Measurements from ENCODE around the gene PRODH2. TPM values are rescaled to one million over a fixed set of nuclear protein-coding genes. Genes with fewer than 3 reads are reported as not detected.
A peak's percentile ranks its signal among the peaks of the same experiment; 100 is the strongest.

The PRODH2 gene
- total and polyA plus RNA-seq, 5 donors from 2014 or later, result not detected

DNA sequence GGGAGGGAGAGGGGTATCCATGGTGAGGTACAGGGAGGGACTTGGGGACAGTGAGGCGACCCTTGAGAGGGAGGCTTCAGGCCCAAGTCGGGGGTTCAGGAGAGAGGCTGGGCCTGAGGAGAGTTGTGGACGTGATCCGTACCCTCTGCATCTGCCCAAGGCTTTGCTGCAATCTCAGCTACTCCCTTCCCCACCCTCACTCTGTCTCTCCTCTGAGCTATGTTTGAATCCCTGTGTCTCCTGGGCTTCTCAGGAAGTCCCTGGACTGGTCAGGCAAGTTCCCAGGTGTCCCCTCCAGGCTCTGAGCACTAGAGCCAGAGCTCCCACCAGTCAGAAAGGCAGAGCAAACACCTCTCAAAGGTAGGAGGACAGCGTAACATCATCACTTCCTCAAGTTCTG, 62.5 kb downstream of the PRODH2 start:
- Mint-ChIP-seq H3K4me1 (peaks cover 5 to 45% (median 18%) of the 10 kb centered on the region in 4 donors), H3K9me3 (no peaks in the 10 kb centered on the region), H3K4me3 (peak overlapping the region; percentile 26 to 81 (median 58)), H3K27ac (no peak overlapping the region), H3K27me3 (peaks cover 5% of the 10 kb centered on the region), H3K36me3 (peaks cover 3% of the 10 kb centered on the region)
- H3K4me1 ChIP-seq (ENCODE audit: control insufficient read depth, insufficient read depth, low read length, poor library complexity, severe bottlenecking), result peaks cover 28% of the 10 kb centered on the region
- DNase-seq (no peak), ATAC-seq (ENCODE audit: low read depth in 2 of 2) (no peak)
- H3K27me3 ChIP-seq (ENCODE audit: control insufficient read depth, insufficient read depth, low read length), result no peaks in the 10 kb centered on the region
- H3K9me3 ChIP-seq (ENCODE audit: control insufficient read depth in 2 of 2, low read length in 2 of 2), result no peaks in the 10 kb centered on the region
- no peak overlapping the region for H3K27ac ChIP-seq (ENCODE audit: insufficient read depth, low read length, poor library complexity, severe bottlenecking)
- H3K36me3 ChIP-seq (ENCODE audit: control insufficient read depth, insufficient read depth, low read length), result peaks cover 14% of the 10 kb centered on the region
- no peak overlapping the region for H3K4me3 ChIP-seq (ENCODE audit: low read depth, low read length)

Other genes starting within 250 kb of the PRODH2 start
- not detected for gene ATP4A, start 249.2 kb downstream of the PRODH2 start, total RNA-seq
- not detected for gene ATP4A, start 249.2 kb downstream of the PRODH2 start, polyA plus RNA-seq
- not detected for gene PMIS2, start 226.7 kb downstream of the PRODH2 start, total RNA-seq
- not detected for gene PMIS2, start 226.7 kb downstream of the PRODH2 start, polyA plus RNA-seq
- gene HAUS5, start 200.1 kb downstream of the PRODH2 start, total RNA-seq, result 25.9 TPM
- 1 to 10 TPM; 5.1 to 8.1 (median 6.6) TPM for gene HAUS5, start 200.1 kb downstream of the PRODH2 start, polyA plus RNA-seq
- 52.3 TPM for gene RBM42, start 183.8 kb downstream of the PRODH2 start, total RNA-seq
- 10 to 100 TPM; 54.4 to 69.0 (median 59.2) TPM for gene RBM42, start 183.8 kb downstream of the PRODH2 start, polyA plus RNA-seq
- gene ETV2, start 171.1 kb downstream of the PRODH2 start, total RNA-seq, result not detected
- under 1 TPM in 3 of 4 donors, not detected in 1; 0.44 to 0.67 (median 0.46) TPM for gene ETV2, start 171.1 kb downstream of the PRODH2 start, polyA plus RNA-seq
- 249 TPM for gene COX6B1, start 164.5 kb downstream of the PRODH2 start, total RNA-seq
- 100 to 1,000 TPM; 854 to 919 (median 912) TPM for gene COX6B1, start 164.5 kb downstream of the PRODH2 start, polyA plus RNA-seq
- not detected for gene UPK1A, start 146.3 kb downstream of the PRODH2 start, total RNA-seq
- not detected for gene UPK1A, start 146.3 kb downstream of the PRODH2 start, polyA plus RNA-seq
- gene ZBTB32, start 108.3 kb downstream of the PRODH2 start, total RNA-seq, result 42.0 TPM
- 1 to 10 TPM; 3.1 to 5.3 (median 4.6) TPM for gene ZBTB32, start 108.3 kb downstream of the PRODH2 start, polyA plus RNA-seq
- gene KMT2B, start 94.8 kb downstream of the PRODH2 start, total RNA-seq, result 73.0 TPM
- 1 to 10 TPM in 1 of 4 donors, under 1 TPM in 3; 0.45 to 1.1 (median 0.68) TPM for gene KMT2B, start 94.8 kb downstream of the PRODH2 start, polyA plus RNA-seq
- gene IGFLR1, start 70.4 kb downstream of the PRODH2 start, total RNA-seq, result 80.5 TPM
- 100 to 1,000 TPM; 109 to 151 (median 125) TPM for gene IGFLR1, start 70.4 kb downstream of the PRODH2 start, polyA plus RNA-seq
- 70.8 TPM for gene U2AF1L4, start 67.4 kb downstream of the PRODH2 start, total RNA-seq
- 10 to 100 TPM; 48.4 to 66.5 (median 58.5) TPM for gene U2AF1L4, start 67.4 kb downstream of the PRODH2 start, polyA plus RNA-seq
- gene PSENEN, start 67.2 kb downstream of the PRODH2 start, total RNA-seq, result 21.1 TPM
- 10 to 100 TPM; 66.1 to 99.6 (median 72.9) TPM for gene PSENEN, start 67.2 kb downstream of the PRODH2 start, polyA plus RNA-seq
- 11.7 TPM for gene LIN37, start 64.3 kb downstream of the PRODH2 start, total RNA-seq
- 10 to 100 TPM in 3 of 4 donors, 1 to 10 TPM in 1; 9.9 to 16.5 (median 11.8) TPM for gene LIN37, start 64.3 kb downstream of the PRODH2 start, polyA plus RNA-seq
- gene HSPB6, start 55.8 kb downstream of the PRODH2 start, total RNA-seq, result not detected
- not detected for gene HSPB6, start 55.8 kb downstream of the PRODH2 start, polyA plus RNA-seq
- gene PROSER3, start 54.7 kb downstream of the PRODH2 start, total RNA-seq, result 39.5 TPM
- 1 to 10 TPM; 4.3 to 6.4 (median 5.0) TPM for gene PROSER3, start 54.7 kb downstream of the PRODH2 start, polyA plus RNA-seq
- 46.7 TPM for gene ARHGAP33, start 37.3 kb downstream of the PRODH2 start, total RNA-seq
- under 1 TPM in 1 of 4 donors, not detected in 3; 0.40 TPM for gene ARHGAP33, start 37.3 kb downstream of the PRODH2 start, polyA plus RNA-seq
- gene NPHS1, start 39.7 kb upstream of the PRODH2 start, total RNA-seq, result not detected
- not detected for gene NPHS1, start 39.7 kb upstream of the PRODH2 start, polyA plus RNA-seq
- not detected for gene KIRREL2, start 44.1 kb upstream of the PRODH2 start, total RNA-seq
- gene KIRREL2, start 44.1 kb upstream of the PRODH2 start, polyA plus RNA-seq, result not detected
- not detected for gene APLP1, start 55.7 kb upstream of the PRODH2 start, total RNA-seq
- not detected for gene APLP1, start 55.7 kb upstream of the PRODH2 start, polyA plus RNA-seq
- gene NFKBID, start 87.7 kb upstream of the PRODH2 start, total RNA-seq, result 120 TPM
- 1 to 10 TPM; 2.7 to 4.2 (median 3.6) TPM for gene NFKBID, start 87.7 kb upstream of the PRODH2 start, polyA plus RNA-seq
- gene HCST, start 89.7 kb upstream of the PRODH2 start, total RNA-seq, result 104 TPM
- 100 to 1,000 TPM; 640 to 863 (median 760) TPM for gene HCST, start 89.7 kb upstream of the PRODH2 start, polyA plus RNA-seq
- not detected for gene TYROBP, start 95.5 kb upstream of the PRODH2 start, total RNA-seq
- 1 to 10 TPM in 3 of 4 donors, under 1 TPM in 1; 0.49 to 6.9 (median 2.1) TPM for gene TYROBP, start 95.5 kb upstream of the PRODH2 start, polyA plus RNA-seq
- 7.7 TPM for gene LRFN3, start 123.5 kb upstream of the PRODH2 start, total RNA-seq
- 1 to 10 TPM in 1 of 4 donors, under 1 TPM in 3; 0.63 to 1.4 (median 0.84) TPM for gene LRFN3, start 123.5 kb upstream of the PRODH2 start, polyA plus RNA-seq
- 11.8 TPM for gene SDHAF1, start 182.3 kb upstream of the PRODH2 start, total RNA-seq
- 10 to 100 TPM; 44.0 to 71.2 (median 67.4) TPM for gene SDHAF1, start 182.3 kb upstream of the PRODH2 start, polyA plus RNA-seq
- gene SYNE4, start 196.0 kb upstream of the PRODH2 start, total RNA-seq, result 1.5 TPM
- under 1 TPM in 1 of 4 donors, not detected in 3; 0.40 TPM for gene SYNE4, start 196.0 kb upstream of the PRODH2 start, polyA plus RNA-seq
- gene ALKBH6, start 201.4 kb upstream of the PRODH2 start, total RNA-seq, result 35.8 TPM
- 10 to 100 TPM; 18.3 to 32.7 (median 24.8) TPM for gene ALKBH6, start 201.4 kb upstream of the PRODH2 start, polyA plus RNA-seq
- gene CLIP3, start 220.0 kb upstream of the PRODH2 start, total RNA-seq, result 1.4 TPM
- 1 to 10 TPM in 1 of 4 donors, under 1 TPM in 3; 0.38 to 1.3 (median 0.61) TPM for gene CLIP3, start 220.0 kb upstream of the PRODH2 start, polyA plus RNA-seq
- 2.9 TPM for gene THAP8, start 241.4 kb upstream of the PRODH2 start, total RNA-seq
- 1 to 10 TPM; 3.5 to 8.2 (median 6.7) TPM for gene THAP8, start 241.4 kb upstream of the PRODH2 start, polyA plus RNA-seq
- gene WDR62, start 242.1 kb upstream of the PRODH2 start, total RNA-seq, result 6.8 TPM
- under 1 TPM in 3 of 4 donors, not detected in 1; 0.21 to 0.46 (median 0.44) TPM for gene WDR62, start 242.1 kb upstream of the PRODH2 start, polyA plus RNA-seq

Data from CD4-positive, CD25-positive, alpha-beta regulatory T cell (primary cell).